Thymus (tissue), 11 donors: ENCODE data around the gene LDLRAD3. TPM values are rescaled to one million over a fixed set of nuclear protein-coding genes. Genes with fewer than 3 reads are reported as not detected.

Source experiments
- DNase-seq, 9 donors: peaks; one replicate each; pipeline ENCODE4 v3.0.0-alpha.2; 2013; ENCODE audit warnings: low spot score in 9 of 9, low read depth in 6 of 9, missing footprints in 1 of 9
- H3K27ac ChIP-seq, 2 donors: one replicate each; pipeline ENCODE4 v1.5.1; 2013; ENCODE audit warnings: control low read depth in 1 of 2, low read depth in 1 of 2, low read length in 1 of 2, mild to moderate bottlenecking in 1 of 2, moderate library complexity in 1 of 2
- H3K27me3 ChIP-seq, 2 donors: one replicate each; pipeline ENCODE4 v1.5.1; 2013; ENCODE audit warnings: low read length in 1 of 2; ENCODE audit not compliant: control insufficient read depth in 2 of 2, insufficient read depth in 1 of 2
- H3K36me3 ChIP-seq, 2 donors: one replicate each; pipeline ENCODE4 v1.5.1; 2013; ENCODE audit warnings: low read length in 1 of 2, mild to moderate bottlenecking in 1 of 2, moderate library complexity in 1 of 2; ENCODE audit not compliant: control insufficient read depth in 2 of 2, insufficient read depth in 2 of 2
- H3K4me1 ChIP-seq, 2 donors: one replicate each; pipeline ENCODE4 v1.5.1; 2013; ENCODE audit warnings: low read length in 2 of 2; ENCODE audit not compliant: control insufficient read depth in 2 of 2, insufficient read depth in 2 of 2
- H3K4me3 ChIP-seq, 2 donors: one replicate each; pipeline ENCODE4 v1.5.1; 2013; ENCODE audit warnings: low read length in 2 of 2, control low read depth in 1 of 2, mild to moderate bottlenecking in 1 of 2
- H3K9me3 ChIP-seq, 2 donors: one replicate each; pipeline ENCODE4 v1.5.1; 2013; ENCODE audit warnings: low read length in 1 of 2, mild to moderate bottlenecking in 1 of 2; ENCODE audit not compliant: control insufficient read depth in 2 of 2, insufficient read depth in 1 of 2
- WGBS: extraction: QIAGEN DNeasy Blood & Tissue Kit; methylation state at CpG from one replicate; pipeline ENCODE4 v1.1.7; 2013; 5-methylcytosine and 5-hydroxymethylcytosine counted together
- polyA plus RNA-seq: library from polyadenylated mRNA; stranded (reverse); fragments of 200-250 nt; gene quantifications from one replicate; pipeline ENCODE4 v1.2.3, GENCODE V29; 2013
- total RNA-seq: library from RNA; stranded (reverse); fragments of 120-200 nt; gene quantifications from one replicate; pipeline ENCODE4 v1.2.4, GENCODE V29; 2013
- donor health status: healthy.

LDLRAD3 gene
- total and polyA plus RNA-seq, 2 donors: 2.1 to 6.9 TPM

- no peak overlapping the region for H3K4me3 ChIP-seq
- no peak overlapping the region for H3K27ac ChIP-seq
Measured at GRCh38 chr11:36240801-36241200, 296.9 kb downstream of the LDLRAD3 start.

GRCh38 chr11:36241497-36241896 lies 297.6 kb downstream of the LDLRAD3 start:
- no peaks in the 10 kb centered on the region for H3K27me3 ChIP-seq
- DNase-seq: no peak
- no peaks in the 10 kb centered on the region for H3K9me3 ChIP-seq
- no peak overlapping the region for H3K4me3 ChIP-seq
- H3K27ac ChIP-seq: no peak overlapping the region
- no peaks in the 10 kb centered on the region for H3K4me1 ChIP-seq
- WGBS: 98% methylated on average over 1 of the region's 1 CpG
- no peaks in the 10 kb centered on the region for H3K36me3 ChIP-seq

More at GRCh38 chr11:36240801-36241200, 296.9 kb downstream of the LDLRAD3 start:
- DNase-seq: no peak
- Histone ChIP-seq H3K9me3 (no peaks in the 10 kb centered on the region), H3K4me1 (no peaks in the 10 kb centered on the region), H3K36me3 (no peaks in the 10 kb centered on the region), H3K27me3 (no peaks in the 10 kb centered on the region)
- WGBS: 94% methylated on average over 4 of the region's 4 CpGs

GRCh38 chr11:36243641-36244040 lies 299.8 kb downstream of the LDLRAD3 start:
- DNase-seq: no peak
- WGBS: 87% methylated on average over 1 of the region's 1 CpG
- no peaks in the 10 kb centered on the region for H3K36me3 ChIP-seq

GRCh38 chr11:36247493-36247892 lies 303.6 kb downstream of the LDLRAD3 start:
- H3K36me3 ChIP-seq: no peaks in the 10 kb centered on the region
- H3K27ac ChIP-seq: no peak overlapping the region
- WGBS: 62% methylated on average over 3 of the region's 3 CpGs
- H3K9me3 ChIP-seq: no peaks in the 10 kb centered on the region
- H3K4me3 ChIP-seq: no peak overlapping the region
- no peak for DNase-seq
- H3K4me1 ChIP-seq: no peaks in the 10 kb centered on the region
- peaks cover 0 to 10% of the 10 kb centered on the region in 2 donors for H3K27me3 ChIP-seq

More at GRCh38 chr11:36243641-36244040, 299.8 kb downstream of the LDLRAD3 start:
- H3K9me3 ChIP-seq: no peaks in the 10 kb centered on the region
- no peak overlapping the region for H3K27ac ChIP-seq
- no peaks in the 10 kb centered on the region for H3K4me1 ChIP-seq
- H3K27me3 ChIP-seq: peaks cover 0 to 6% of the 10 kb centered on the region in 2 donors
- H3K4me3 ChIP-seq: no peak overlapping the region

GRCh38 chr11:36248436-36248835 lies 304.6 kb downstream of the LDLRAD3 start:
- WGBS: 85% methylated on average over 4 of the region's 4 CpGs

DNA sequence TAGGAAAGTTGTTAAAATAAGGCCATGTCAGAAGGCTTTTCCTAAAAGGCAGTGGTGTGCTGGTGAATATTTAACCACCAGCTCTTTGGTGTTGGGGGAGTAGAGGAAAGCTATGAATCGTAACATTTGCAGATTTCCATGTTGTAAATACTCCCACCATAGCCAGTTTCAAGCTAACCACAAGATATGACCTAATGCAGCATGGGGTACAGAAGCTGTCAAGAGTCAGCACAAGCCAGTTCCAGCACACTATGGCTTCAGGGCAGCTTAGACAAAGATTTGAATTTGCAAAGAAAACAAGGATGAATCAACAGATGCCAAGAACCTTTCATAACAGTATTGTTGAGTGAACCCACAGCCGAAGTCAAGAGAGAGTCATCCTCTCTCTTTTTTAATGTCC lies 305.4 kb downstream of the LDLRAD3 start:
- Histone ChIP-seq H3K36me3 (no peaks in the 10 kb centered on the region), H3K9me3 (no peaks in the 10 kb centered on the region), H3K4me3 (no peak overlapping the region), H3K27ac (no peak overlapping the region), H3K4me1 (no peaks in the 10 kb centered on the region), H3K27me3 (peaks cover 0 to 12% of the 10 kb centered on the region in 2 donors)
- DNase-seq: no peak
- WGBS: 85% methylated on average over 2 of the region's 2 CpGs

More at GRCh38 chr11:36248436-36248835, 304.6 kb downstream of the LDLRAD3 start:
- Histone ChIP-seq H3K9me3 (no peaks in the 10 kb centered on the region), H3K36me3 (no peaks in the 10 kb centered on the region), H3K4me3 (no peak overlapping the region), H3K27ac (no peak overlapping the region), H3K27me3 (peaks cover 0 to 12% of the 10 kb centered on the region in 2 donors), H3K4me1 (no peaks in the 10 kb centered on the region)
- DNase-seq: no peak

DNA sequence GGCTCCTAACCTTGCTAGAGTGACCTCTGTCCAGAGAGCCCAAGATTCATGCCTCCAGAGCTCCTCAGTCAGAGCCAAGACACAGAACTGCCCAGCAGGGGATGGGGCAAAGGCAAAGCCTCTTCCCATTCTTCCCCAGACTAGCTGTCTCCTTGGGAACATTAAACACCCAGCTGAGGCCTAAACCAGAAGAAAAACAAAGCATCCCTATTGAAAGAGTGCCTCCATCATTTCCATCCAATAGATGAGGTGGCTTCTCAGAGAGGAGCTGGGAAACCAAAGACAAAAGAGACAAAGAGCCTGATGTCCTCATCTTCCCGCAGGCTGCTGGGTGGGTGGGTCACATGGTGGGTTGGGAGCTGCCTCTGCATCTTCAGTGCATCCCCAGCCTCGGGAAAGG lies 308.0 kb downstream of the LDLRAD3 start:
- Histone ChIP-seq H3K4me1 (no peaks in the 10 kb centered on the region), H3K27me3 (peaks cover 0 to 16% of the 10 kb centered on the region in 2 donors), H3K36me3 (no peaks in the 10 kb centered on the region), H3K9me3 (no peaks in the 10 kb centered on the region), H3K27ac (no peak overlapping the region), H3K4me3 (no peak overlapping the region)
- no peak for DNase-seq
- WGBS: 92% methylated on average over 2 of the region's 2 CpGs

GRCh38 chr11:36253238-36253637 lies 309.4 kb downstream of the LDLRAD3 start:
- H3K27me3 ChIP-seq: peaks cover 0 to 14% of the 10 kb centered on the region in 2 donors
- no peaks in the 10 kb centered on the region for H3K9me3 ChIP-seq
- H3K27ac ChIP-seq: no peak overlapping the region
- no peaks in the 10 kb centered on the region for H3K36me3 ChIP-seq
- WGBS: 81% methylated on average over 5 of the region's 5 CpGs
- H3K4me3 ChIP-seq: no peak overlapping the region
- no peaks in the 10 kb centered on the region for H3K4me1 ChIP-seq
- no peak for DNase-seq

DNA sequence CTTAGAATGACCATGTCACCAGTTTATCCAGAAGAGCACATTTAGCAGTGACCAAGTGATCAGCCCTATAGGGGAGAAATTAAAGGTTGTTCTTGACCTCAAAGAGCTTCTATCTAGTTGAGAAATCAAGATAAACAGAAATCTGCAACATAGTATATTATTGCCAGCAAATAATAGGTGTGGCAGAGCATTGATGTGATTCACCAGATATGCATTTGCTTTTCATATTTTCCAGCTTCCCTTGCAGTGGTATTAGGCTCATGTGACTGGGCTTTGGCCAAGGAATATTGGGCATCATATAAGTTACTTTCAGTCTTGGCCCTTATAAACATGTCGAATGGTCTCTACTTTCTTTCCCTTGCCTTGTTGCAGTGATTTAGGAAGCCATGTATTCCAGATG lies 310.9 kb downstream of the LDLRAD3 start:
- Histone ChIP-seq H3K4me3 (no peak overlapping the region), H3K36me3 (no peaks in the 10 kb centered on the region), H3K4me1 (no peaks in the 10 kb centered on the region), H3K27me3 (peaks cover 0 to 19% of the 10 kb centered on the region in 2 donors), H3K9me3 (no peaks in the 10 kb centered on the region), H3K27ac (no peak overlapping the region)
- 94% methylated on average over 1 of the region's 1 CpG for WGBS
- no peak for DNase-seq

GRCh38 chr11:36257351-36257750 lies 313.5 kb downstream of the LDLRAD3 start:
- Histone ChIP-seq H3K9me3 (no peaks in the 10 kb centered on the region), H3K4me3 (no peak overlapping the region), H3K36me3 (no peaks in the 10 kb centered on the region), H3K27ac (no peak overlapping the region), H3K4me1 (no peaks in the 10 kb centered on the region), H3K27me3 (peaks cover 0 to 15% of the 10 kb centered on the region in 2 donors)
- DNase-seq: no peak
- WGBS: 82% methylated on average over 5 of the region's 5 CpGs
